Fibroblast of lung (primary cell): Measurements from ENCODE around the gene TRIM43B.

ENCODE experiments used
- CTCF ChIP-seq, 2 donors: IDR thresholded peaks in 1 of 2; conservative IDR thresholded peaks in 1 of 2; 1 replicate in 1 of 2; 2 replicates in 1 of 2; pipeline ENCODE4 v1.5.1; 2011 to 2012; ENCODE audit warnings: low read length in 2 of 2, control low read depth in 1 of 2, inconsistent platforms in 1 of 2, low read depth in 1 of 2, mild to moderate bottlenecking in 1 of 2
- EZH2 ChIP-seq: IDR thresholded peaks from 2 replicates; pipeline ENCODE4 v1.5.1; 2012; ENCODE audit warnings: low read length, control low read depth, mild to moderate bottlenecking; ENCODE audit errors: missing control alignments

- no peak for TF ChIP-seq EZH2
- TF ChIP-seq CTCF (conservative IDR thresholded peaks at IDR 0.05 in 1 of 2, IDR thresholded peaks at IDR 0.05 in 1 of 2; ENCODE audit: low read depth in 1 of 2, low read length in 2 of 2) = no peak
Measured at GRCh38 chr2:95505222-95505621, 20.7 kb upstream of the TRIM43B start.
